HG02870 (cell line): ENCODE results near the gene SETD9.

Source experiments
- ATAC-seq: cut with Tn5 transposase; IDR thresholded peaks from one replicate; pipeline ENCODE4 v1.9.1; 2021; ENCODE audit warnings: mild to moderate bottlenecking, moderate library complexity; ENCODE audit not compliant: unreplicated experiment

Gene SETD9

GRCh38 chr5:56909294-56910209, at the start of gene SETD9:
Gene SETD9, plus strand, starts transcription at chr5:56909596. Its CDS starts 50 bp downstream, at chr5:56909646.
- peak; percentile 90 for ATAC-seq

GRCh38 chr5:56861893-56862485, 47.4 kb upstream of the SETD9 start:
- ATAC-seq: no peak

DNA sequence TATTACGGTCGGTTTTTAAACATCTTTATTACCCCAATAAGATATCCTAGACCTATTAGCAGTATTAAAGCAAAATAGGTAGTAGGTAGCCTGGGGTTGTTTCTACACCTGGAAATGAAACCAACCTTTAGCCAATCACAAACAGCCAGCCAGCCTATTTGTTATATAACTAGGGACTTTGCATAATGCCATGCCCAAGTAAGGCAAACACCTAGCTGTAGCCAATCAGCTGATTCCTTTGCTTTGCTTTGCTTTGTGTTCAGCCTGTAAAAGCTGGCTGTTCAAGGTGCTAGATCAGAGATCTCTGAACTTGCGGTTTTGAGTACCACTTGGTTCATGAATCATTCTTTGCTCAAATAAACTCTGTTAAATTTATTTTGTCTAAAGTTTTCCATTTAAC, 46.5 kb upstream of the SETD9 start:
- no peak for ATAC-seq

- no peak for ATAC-seq
Measured at GRCh38 chr5:56871777-56872176, 37.6 kb upstream of the SETD9 start.

DNA sequence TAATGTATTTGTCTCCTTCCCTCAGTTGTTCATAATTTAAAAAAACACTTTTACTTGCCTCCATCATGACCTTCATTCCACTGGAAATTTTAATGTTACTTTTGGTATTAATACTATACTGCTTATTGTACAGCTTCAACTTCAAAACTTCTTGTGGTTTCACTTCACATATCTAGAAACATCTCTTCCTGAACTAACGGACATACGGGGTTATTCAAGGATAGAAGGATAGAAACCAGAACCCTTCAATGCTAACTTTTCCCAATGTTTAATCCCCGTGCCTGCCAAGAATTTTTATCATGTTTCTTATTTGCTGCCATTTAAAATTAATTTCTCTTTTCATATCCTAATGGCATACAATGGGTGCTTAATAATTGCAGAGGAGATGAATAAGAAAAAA, 36.3 kb upstream of the SETD9 start:
- ATAC-seq: no peak

DNA sequence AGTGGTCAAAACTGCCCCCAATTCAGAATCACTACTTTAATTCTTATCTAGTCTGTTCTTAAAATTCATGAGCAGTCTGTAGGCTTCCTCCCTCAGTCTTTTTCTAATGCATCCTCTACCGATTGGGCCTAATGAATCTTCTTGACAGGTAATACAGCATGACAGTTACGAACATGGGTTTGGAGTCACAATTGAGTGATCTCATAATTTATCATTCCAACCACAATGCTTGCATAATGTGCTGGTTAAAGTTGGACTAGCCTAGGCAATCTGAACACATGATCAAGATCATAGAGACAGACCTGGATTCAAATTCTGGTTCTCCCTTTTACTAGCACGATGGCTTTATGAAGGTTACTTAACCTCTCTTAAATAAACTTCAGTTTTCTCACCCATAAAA, 33.1 kb upstream of the SETD9 start:
- no peak for ATAC-seq

- no peak for ATAC-seq
Measured at GRCh38 chr5:56881571-56881970, 27.8 kb upstream of the SETD9 start.

DNA sequence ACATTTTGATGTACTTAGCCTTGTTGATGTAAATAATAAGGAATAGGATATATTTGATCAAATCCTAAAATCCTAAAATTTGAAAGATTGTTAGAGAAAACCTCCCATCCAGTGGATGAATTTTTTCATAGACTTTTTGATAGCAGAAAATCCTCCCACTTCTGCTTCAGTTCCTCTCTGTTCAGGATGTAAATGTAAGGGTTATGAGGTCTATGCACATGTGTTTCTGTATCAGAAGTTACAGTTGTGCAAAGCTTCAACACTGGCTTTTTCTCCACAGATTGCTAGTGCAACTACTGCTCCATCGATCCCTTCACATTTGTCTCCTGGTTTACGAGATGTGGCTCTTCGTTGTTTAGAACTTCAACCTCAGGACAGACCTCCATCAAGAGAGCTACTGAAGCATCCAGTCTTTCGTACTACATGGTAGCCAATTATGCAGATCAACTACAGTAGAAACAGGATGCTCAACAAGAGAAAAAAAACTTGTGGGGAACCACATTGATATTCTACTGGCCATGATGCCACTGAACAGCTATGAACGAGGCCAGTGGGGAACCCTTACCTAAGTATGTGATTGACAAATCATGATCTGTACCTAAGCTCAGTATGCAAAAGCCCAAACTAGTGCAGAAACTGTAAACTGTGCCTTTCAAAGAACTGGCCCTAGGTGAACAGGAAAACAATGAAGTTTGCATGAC, 16.0 kb upstream of the SETD9 start:
- ATAC-seq: no peak

DNA sequence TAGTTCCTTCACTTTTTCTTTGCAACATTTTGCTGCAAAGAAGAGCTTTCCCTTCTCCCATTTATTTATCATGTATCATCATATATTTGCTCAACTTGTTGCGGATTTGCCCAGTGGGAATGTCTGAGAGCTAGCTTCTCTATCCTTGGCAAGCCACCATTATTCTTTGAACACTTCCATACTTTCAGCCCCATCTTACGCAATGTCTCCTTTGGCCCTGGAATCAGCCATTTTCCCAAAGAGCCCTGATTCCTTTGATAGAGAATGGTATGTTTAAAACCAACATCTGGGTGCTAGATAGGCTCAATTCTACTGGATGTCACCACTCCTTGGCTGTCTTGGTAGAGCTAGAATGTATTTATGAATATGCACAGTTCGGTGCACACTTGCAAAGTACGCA, 12.6 kb upstream of the SETD9 start:
- ATAC-seq: no peak

- ATAC-seq: no peak
Measured at GRCh38 chr5:56898213-56898612, 11.2 kb upstream of the SETD9 start.

GRCh38 chr5:56900395-56900794, 9.0 kb upstream of the SETD9 start:
- ATAC-seq: no peak

DNA sequence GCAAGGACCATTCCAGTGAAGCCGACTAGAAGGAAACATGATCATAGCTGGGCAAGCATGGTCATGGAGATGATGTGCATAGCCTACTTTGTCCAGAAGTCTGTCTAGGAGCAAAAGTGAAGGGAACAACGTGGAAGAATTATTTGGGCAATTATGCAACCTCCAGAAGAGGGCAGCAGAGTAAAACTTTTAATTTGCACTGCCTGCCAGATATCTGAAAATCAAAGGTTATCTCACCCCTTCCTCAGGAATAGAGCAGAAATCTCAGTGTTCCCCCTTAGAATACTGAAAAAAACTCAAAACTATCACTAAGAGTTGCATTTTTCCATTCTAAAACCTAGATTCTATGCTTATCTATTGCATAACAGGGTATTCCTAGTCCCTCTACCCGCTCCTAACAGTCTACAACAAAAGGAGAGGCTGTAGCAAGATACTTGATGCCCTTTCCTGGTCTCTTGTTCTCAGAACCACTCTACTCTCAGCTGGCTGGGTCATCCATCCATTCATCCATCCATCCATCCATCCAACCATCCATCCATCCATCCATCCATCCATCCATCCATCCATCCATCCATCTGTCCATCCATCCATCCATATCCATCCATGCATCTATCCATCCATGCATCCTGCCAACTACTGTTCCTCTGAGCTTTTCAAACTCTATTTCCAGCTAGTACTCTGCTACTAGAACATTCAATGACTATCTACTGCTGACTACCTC, 8.4 kb upstream of the SETD9 start:
- no peak for ATAC-seq

- ATAC-seq: peak; percentile 28
Measured at GRCh38 chr5:56908942-56909293, 478 bp upstream of the SETD9 start.

DNA sequence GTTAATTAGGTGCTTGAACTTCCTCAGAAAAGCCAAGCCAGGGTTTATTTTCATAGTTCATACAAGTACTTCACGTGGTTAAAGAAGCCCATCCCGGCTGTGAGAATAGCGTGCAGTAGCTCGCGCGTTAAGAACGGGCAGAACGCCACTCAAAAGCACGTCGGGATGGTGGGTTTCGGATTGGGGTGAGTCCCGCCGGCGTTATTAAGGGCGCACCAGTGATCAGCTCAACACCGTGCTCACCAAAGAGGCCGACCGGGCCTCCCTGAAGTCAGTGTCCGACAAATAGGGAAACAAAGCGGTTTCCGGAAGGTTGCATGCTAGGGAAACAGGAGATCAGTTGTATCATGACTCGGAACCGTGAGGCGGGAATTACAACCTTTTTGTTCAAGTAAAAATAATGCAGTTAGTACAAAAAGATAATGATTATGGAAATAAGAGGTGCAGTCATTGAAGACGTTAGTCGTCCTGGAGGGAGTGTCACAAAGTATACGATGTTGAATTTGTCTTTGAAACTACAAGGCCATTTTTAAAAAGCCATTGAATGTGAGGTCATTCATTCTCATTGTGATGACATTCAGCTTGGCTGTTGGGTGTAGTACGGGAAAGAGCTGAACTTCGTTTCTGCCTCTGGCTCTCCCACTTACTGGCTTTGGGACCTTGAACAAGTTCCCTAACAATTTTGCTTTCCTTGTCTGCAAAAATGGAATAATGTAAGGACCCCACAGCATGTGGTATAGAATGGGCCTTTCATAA, 992 bp downstream of the SETD9 start:
- ATAC-seq: peak; percentile 21

DNA sequence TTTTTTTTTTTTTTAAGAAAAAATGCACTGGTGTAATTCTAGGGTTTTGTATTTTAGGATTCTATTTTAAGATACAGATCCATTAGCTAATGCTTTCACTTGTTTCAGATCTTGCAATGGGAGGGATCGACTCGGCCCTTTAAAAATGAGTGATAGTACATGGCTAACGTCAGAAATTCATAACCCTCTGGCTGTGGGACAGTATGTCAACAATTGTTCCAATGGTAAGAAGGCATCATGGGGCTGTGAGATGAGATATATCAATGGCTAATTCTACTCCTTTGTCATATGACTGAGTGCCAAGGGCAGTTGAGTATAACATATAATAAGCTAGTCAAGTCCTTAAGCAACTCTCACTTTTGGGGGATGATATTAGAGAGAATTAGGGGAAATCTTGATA, 4.4 kb downstream of the SETD9 start:
- no peak for ATAC-seq

DNA sequence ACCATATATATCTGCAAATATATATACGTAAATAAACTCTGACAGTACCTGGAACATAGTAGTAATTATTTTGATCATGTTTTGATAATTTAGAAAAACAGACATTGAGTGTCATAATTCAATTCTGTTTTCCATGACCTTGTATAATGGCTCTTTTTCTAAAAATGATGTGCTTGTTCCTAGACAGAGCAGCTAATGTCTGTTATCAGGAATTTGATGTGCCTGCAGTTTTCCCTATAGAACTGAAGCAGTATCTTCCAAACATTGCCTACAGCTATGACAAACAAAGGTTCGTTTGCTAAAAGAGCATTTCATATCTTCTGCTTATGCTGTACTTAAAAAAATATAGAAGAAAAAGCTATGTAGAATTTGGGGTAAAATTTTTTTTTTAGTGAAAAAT, 5.3 kb downstream of the SETD9 start:
- no peak for ATAC-seq

DNA sequence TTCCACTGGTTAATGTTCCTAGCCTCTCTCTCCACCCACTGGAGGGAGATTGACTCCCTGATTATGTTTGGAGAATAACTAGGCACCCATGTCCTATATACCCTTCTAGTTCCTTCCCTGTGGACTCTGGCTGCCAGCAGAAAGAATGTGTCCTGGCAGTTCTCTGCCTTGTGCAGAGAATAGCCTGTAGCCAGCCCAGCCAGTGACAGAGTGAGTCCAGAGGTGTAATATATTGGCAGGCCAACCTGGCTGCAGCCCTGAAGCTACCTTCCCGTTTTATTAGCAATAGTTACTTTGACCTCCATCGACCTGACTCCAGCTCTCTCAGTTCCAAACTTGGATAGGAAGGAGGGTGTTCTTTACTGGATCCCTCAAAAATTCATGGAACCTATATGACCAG, 8.1 kb downstream of the SETD9 start:
- no peak for ATAC-seq

GRCh38 chr5:56918054-56918453, 8.7 kb downstream of the SETD9 start:
- no peak for ATAC-seq

DNA sequence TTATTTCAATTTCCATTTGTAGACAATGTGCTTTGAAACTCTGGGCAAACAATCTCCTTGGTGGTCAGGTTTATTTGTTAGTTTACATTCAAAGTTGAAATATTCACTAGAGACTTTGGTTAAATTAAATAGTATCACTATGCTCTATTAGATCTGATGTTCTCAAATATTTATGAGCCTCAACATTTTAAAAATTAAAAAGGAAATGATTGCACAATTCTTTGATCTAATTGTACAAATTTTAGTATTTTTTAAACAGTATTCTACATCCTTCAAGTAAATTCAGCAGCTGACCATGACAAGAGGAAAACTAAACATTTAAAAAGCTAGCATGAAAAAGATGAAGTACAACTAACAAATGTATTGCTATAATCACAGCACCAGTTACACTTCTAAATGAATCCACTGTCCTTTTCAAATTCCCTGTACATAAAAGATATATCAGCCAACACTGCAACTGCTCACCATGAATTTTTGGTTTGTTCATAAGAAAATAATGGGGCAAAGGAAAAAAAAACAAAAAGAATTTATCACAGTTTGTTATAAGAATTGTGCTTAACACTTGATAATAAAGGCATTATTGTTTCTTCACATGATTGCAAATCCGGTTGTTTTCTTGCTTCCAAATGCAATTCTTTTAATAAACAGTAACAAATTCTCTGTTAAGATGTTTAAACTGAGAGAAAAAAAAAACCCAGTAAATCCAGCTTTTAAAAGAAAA, 10.7 kb downstream of the SETD9 start:
- no peak for ATAC-seq

- ATAC-seq: no peak
Measured at GRCh38 chr5:56922922-56923321, 13.5 kb downstream of the SETD9 start.
